GM21723 (cell line): Measurements from ENCODE around the gene TENM4.

Experiments used
- ATAC-seq: cut with Tn5 transposase; IDR thresholded peaks from one replicate; pipeline ENCODE4 v1.9.1; 2021; ENCODE audit warnings: mild to moderate bottlenecking, moderate library complexity; ENCODE audit not compliant: unreplicated experiment

TENM4 gene

DNA sequence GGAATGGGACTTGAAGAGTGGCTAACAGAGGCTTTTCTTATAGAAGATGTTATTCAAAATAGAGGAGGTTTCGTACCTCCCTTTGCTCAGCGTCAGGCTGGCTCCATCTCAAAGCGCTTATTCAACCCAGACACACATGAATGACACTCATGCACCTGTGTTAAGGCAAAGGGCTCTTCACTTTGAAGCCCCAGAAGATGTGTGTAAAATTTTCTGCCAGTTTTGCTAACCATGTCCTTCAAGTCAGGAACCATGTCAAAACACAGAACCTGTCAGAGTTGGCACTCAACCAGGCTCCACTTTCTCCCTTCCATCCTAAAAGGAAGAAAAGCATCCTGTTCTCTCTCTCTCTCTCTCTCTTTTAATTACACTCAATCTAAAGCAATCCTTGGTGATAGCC is 513.3 kb downstream of the TENM4 start:
- no peak for ATAC-seq

DNA sequence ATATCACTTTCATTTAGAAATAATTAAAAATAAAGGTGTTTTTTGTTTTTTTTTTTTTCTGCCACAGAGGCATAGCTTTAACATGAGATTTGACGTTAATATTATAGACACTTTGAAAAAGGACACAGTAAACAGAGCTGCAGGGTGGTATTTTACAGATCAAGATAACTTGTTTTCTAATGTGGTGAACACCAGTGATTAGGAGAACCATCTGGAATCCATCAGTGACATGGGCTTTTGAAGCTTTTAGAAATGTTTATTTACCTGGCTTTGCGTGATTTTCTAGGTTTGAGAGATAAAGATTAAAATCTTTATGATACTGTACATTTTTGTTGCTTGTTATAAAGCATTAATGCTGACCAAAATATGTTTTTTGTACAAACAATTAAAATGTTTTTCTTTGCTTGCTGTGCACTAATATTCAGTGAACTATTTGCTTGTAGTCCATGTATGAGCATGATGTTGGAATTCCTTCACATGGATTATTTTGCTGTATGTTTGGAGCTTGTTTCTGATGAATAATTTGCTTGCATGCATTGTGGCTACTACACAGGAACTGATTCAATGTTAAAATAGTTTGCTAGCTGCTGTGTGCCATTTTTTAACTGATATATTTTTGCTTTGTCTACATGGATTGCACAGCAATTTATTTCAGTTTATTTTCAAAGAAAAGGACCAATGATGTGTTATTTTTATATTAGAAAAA is 514.0 kb downstream of the TENM4 start:
- ATAC-seq, result no peak

DNA sequence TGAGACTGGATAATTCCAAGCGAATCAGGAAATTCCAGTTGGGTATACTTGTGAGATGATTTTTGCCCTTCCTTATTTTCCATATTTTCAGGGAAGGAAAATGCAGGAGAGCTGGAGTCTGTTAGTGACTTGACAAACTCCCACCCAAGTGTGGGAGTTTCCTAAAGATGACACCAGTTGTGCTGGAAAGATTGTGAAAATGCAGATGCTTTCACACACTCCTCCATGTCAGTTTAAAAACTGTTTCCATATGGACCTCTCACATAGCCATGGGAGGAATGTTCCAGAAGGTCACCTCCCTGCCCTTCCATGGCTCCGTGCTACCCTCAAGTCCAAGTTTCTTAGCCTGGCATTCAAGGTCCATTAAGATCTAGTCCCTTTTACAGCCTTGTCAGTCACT is 515.4 kb downstream of the TENM4 start:
- no peak for ATAC-seq

DNA sequence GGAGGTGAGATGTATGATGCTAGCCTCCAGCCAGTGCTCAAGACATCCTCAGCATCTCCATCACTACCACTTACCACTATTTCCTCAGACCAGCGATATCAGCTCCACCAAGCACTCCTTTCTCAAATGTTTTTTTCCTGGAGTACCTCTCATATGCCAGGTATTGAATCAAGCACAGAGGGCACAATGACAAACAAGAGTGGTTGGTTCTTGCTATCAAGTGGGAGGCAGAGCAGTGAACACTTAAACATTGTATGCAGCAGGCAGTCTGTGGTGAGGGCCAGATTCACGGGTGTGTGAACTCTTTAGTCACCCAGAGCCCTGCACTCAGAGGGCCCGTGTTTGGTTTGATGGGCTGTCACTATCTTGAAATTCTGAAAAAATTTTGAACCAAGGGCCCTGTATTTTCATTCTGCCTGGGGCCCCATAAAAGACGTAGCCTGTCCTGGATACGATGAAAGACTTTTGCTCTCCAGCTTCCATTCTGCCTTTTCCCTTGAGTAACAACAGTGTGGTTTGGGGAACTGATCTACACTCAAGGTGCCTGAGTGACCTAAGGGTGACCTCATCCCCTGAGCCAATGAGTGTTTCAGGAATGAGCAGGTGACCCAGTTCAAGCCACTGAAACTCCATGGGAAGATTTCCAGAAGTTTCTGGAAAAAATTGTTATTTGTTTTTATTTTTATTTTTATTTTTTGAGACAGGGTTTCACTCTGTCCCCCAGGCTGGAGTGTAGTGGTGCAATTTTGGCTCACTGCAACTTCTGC is 517.8 kb downstream of the TENM4 start:
- ATAC-seq, result no peak

DNA sequence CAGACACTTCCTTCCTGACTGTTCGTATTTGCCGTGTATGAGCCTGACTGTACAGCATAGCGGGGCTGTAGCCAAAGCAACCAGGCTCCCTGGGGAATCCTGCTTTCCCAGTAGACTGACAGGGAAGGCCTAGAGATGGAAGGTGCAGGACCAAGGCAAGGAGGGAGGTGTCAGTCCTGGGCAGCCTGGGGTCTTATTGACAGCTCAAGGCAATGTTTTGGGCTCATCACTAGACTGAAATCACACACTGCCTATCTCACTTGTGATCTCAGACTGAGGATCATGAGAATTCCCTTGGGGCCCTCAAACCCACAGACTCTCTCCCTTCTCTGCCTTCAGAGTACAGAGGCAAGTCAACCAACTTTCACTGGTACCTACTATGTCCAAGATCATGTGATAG is 519.3 kb downstream of the TENM4 start:
- ATAC-seq, result no peak

GRCh38 chr11:78920329-78920728 is 520.5 kb downstream of the TENM4 start:
- no peak for ATAC-seq

DNA sequence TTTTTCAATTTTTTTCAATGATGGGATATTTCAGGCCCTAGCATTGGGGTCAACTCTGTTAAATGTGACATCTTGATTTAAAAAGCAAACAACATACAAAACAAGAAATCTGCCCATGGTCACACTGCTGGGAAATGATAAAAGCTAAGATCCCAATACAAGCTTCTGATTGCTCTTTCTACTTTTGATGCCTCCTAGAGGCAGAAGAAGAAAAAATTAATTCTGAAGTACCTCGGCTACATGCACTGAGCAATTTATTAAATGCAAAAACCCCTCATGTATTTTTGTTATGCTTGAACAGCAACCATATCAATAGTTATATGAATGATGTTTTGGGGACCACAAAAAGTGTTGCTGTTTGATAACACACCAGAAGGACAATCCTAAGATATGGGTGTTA is 524.1 kb downstream of the TENM4 start:
- no peak for ATAC-seq

GRCh38 chr11:78914503-78914902 is 526.3 kb downstream of the TENM4 start:
- ATAC-seq, result no peak

GRCh38 chr11:78912778-78913177 is 528.1 kb downstream of the TENM4 start:
- no peak for ATAC-seq

DNA sequence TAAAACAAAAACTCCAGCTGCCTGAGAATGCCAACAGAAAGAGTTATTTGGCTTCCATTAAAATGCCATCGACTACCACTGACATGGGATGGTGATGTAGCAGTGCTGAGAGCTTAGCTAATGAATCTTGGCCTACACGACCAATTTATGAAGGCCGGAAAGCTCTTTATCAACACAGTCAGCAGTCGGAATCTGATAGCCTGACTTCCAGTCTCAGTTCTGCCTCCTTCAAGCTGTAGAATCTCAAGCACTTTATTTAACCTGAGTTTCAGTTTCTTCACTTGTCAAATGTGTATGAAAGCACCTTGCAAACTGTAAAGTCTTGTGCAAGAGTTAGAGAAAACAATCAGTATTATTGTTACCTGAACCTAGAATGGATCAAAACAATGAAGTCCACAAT is 530.5 kb downstream of the TENM4 start:
- no peak for ATAC-seq

GRCh38 chr11:78909386-78909785 is 531.4 kb downstream of the TENM4 start:
- ATAC-seq, result no peak

- ATAC-seq, result no peak
Observed at GRCh38 chr11:78907636-78908035, 533.2 kb downstream of the TENM4 start.

DNA sequence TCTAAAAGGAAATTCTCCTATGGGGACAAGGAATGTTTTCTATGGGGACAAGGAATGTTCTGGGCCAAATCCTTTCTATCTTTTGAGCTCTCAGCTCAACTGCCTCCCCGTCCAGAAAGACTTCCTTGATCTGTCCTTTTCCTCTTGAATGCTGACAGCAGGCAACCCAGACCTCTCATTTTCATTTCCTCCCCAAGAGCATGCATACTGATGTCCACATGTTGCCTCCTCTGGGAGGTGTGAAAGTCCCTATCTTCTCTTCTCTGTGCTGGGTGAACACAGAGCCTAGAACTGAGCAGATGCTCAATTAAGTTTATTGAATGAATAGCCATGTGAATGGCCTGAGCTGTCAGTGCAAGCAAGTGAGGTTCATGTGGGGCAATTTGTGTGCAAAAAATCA is 534.3 kb downstream of the TENM4 start:
- ATAC-seq, result no peak

DNA sequence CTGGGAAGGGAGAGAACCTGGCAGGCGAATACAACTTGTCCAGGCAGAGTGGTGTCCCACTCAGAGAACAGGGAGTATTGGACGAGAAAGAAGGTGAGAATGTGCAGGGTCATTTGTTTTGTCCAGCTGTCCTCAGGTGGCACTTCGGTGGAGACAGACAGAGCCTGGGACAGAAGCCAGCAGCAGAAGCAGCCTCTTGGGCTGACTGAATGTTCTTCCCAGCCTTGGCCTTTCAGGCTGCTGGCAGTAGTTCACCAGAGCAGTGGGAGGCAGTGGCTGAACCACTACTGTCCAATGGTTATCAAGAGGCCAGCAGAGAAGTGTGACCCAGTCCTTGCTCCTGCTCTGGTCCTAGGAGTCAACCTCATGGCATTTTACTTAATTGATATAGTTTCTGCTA is 535.1 kb downstream of the TENM4 start:
- no peak for ATAC-seq

DNA sequence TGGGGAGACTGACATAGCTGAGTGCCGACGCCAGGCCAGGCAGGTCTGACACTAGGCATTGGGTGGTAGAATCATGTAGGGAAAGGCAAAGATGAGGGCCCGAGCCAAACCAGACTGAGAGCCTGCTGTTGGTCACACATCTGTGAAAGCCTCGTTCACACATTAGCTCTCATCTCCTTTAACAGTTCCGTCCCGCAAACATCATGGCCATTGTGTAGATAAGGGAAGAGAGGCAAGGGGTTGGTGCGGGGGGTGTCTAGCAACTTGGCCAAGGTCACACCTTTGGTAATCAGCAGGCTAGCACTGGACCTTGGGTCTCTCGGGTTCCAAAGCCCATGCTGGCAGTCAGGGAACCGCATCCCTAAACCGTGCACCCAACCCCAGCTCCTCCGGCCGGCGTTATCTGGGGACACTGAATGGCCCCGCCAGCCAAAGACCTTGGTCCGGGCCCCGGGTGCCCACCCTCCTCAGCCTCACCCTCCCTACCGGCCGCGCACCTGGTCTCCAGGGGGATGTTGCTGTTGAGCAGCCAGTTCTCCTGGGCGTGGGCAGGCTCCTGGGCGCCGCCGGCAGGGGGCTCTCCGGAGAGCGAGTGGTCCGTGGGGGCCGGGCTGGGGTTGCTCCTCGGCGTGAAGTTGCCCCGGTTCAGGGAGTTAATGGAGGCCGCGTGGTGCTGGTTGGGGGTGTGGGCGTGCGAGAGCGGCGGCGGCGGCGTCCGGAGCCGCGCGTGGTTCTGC is 537.9 kb downstream of the TENM4 start:
- ATAC-seq, result no peak

DNA sequence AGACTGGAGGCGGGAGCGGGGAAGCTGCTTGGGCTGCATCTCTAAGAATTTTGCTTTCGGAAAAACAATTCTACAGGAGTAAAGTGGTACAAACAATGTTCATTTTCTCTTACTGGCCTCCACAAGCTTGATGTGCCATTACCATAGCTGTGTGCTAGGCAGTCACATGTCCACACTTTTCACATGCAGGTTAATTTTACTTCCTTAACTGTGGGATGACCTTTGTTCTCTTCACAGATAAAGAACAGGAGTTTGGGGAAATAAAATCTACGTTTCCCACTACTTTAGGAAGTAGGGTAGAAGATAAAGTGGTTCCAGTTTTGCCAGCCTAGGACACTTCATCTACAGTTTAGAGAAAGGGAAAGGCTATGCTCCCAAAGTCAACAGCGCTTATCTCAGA is 539.0 kb downstream of the TENM4 start:
- no peak for ATAC-seq

GRCh38 chr11:78898266-78898775 is 542.5 kb downstream of the TENM4 start:
- ATAC-seq, result no peak

DNA sequence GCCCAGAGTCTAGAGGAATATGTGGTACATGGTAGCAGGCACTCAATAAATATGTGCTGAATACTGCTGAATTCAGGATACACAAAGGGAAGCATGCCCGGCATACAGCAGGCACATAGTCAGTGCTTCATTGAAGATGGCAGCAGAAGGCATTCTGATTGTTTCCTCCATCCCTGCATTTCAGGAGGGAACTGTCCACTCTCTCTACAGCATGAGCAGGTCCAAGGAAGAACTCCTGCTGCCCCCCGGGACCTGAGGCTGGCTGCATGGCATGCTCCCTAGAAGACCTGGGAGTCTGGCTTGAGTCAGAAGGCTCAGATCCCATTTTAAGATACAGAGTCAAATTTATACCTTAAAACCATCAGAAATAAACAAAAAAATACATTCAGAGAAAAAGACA is 546.8 kb downstream of the TENM4 start:
- ATAC-seq, result no peak

GRCh38 chr11:78889698-78890097 is 551.1 kb downstream of the TENM4 start:
- ATAC-seq, result no peak

DNA sequence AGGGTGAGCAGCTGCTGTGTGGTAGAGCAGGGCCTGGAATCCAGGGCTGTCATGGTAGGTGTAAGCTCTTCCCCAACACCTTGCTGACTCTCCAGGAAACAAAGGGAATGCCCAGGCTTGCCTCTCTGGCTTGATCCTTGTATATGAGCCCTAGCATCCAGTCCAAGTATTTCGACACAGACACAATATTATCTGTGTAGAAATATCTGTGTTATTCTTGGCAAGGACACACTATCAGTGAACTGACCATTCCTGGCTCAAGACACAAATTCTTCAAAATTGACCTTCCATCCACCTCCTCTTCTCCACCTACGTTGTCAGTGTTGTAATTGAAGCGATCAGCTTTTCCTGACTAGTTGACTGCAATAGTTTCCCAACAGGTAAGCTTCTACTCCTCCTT is 554.2 kb downstream of the TENM4 start:
- ATAC-seq, result no peak

DNA sequence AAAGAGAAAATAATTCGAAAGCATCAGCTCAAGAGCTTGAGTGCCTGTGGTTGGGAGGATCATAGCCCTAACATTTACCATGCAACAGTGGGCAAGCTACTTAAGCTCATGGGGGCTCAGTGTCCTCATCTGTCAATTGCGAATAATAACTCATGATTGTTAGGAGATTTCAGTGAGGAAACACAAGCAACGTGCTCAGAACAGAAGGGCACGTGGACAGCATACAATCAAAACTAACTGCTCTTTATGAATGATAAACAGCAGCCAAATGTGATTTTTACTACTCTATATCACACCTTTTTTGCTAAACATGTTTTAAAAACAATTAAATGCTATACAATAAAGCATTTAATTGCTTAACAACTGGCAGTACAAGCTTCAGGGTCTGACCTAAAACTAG is 556.1 kb downstream of the TENM4 start:
- no peak for ATAC-seq

- ATAC-seq, result no peak
Observed at GRCh38 chr11:78883506-78883905, 557.3 kb downstream of the TENM4 start.
